Activated B cell treated with CpG ODN at 0.5 μM for 24 hours (primary cell): ENCODE measurements around the gene DDR1. TPM values are rescaled to one million over a fixed set of nuclear protein-coding genes. Genes with fewer than 3 reads are reported as not detected.
A peak's percentile ranks its signal among the peaks of the same experiment; 100 is the strongest.
"Not testable (repeated sequence)": the region's sequence is repeated elsewhere in the genome, so short reads cannot be mapped to it uniquely, and the experiment has no call there.

ENCODE experiments used
- ATAC-seq: fragments of 200-7000 bp; cut with Tn5 transposase; one replicate; pipeline ENCODE4 v1.10.0; 2021; ENCODE audit warnings: low read depth, mild to moderate bottlenecking, moderate library complexity
- CTCF ChIA-PET: fragments of 350-600 bp; sonication (Branson Sonifier 250); formaldehyde crosslinking; loops from one replicate; lab custom pipeline; 2021; ENCODE audit warnings: antibody characterized with exemption; lab: Charles Lee
- POLR2A ChIA-PET: fragments of 350-600 bp; sonication (Branson Sonifier 250); formaldehyde crosslinking; loops from one replicate; lab custom pipeline; 2021; ENCODE audit warnings: antibody characterized with exemption; lab: Charles Lee
- DNase-seq: peaks from one replicate; pipeline ENCODE4 v3.0.0; 2022
- H3K27ac Mint-ChIP-seq: one replicate; pipeline ENCODE4 v1.8.0; 2020; ENCODE audit warnings: mixed read lengths
- H3K27me3 Mint-ChIP-seq: one replicate; pipeline ENCODE4 v1.8.0; 2021; ENCODE audit warnings: mixed read lengths
- H3K36me3 Mint-ChIP-seq: one replicate; pipeline ENCODE4 v1.8.0; 2021; ENCODE audit warnings: low read depth, mixed read lengths
- H3K4me1 Mint-ChIP-seq: one replicate; pipeline ENCODE4 v1.8.0; 2021; ENCODE audit warnings: mixed read lengths
- H3K4me3 Mint-ChIP-seq: one replicate; pipeline ENCODE4 v1.8.0; 2020; ENCODE audit warnings: mild to moderate bottlenecking, mixed read lengths
- H3K9me3 Mint-ChIP-seq: one replicate; pipeline ENCODE4 v1.8.0; 2020; ENCODE audit warnings: mixed read lengths
- intact Hi-C: fragments of 100-400 bp; cut with micrococcal nuclease; formaldehyde crosslinking; loops from one replicate; pipeline ENCODE4 v1.15.1; 2024
- total RNA-seq: library from RNA; stranded (reverse); gene quantifications from 2 replicates; pipeline ENCODE4 v1.2.3, GENCODE V29; 2022
- TF ChIP-seq, protein P1 (sequence below): fragments of 200-600 bp; IDR thresholded peaks from one replicate; pipeline ENCODE4 v1.8.0; 2022; ENCODE audit warnings: antibody characterized with exemption, mild to moderate bottlenecking

DDR1 gene
- total RNA-seq, 1 donor from 2014 or later, result 18.7 TPM

DNA sequence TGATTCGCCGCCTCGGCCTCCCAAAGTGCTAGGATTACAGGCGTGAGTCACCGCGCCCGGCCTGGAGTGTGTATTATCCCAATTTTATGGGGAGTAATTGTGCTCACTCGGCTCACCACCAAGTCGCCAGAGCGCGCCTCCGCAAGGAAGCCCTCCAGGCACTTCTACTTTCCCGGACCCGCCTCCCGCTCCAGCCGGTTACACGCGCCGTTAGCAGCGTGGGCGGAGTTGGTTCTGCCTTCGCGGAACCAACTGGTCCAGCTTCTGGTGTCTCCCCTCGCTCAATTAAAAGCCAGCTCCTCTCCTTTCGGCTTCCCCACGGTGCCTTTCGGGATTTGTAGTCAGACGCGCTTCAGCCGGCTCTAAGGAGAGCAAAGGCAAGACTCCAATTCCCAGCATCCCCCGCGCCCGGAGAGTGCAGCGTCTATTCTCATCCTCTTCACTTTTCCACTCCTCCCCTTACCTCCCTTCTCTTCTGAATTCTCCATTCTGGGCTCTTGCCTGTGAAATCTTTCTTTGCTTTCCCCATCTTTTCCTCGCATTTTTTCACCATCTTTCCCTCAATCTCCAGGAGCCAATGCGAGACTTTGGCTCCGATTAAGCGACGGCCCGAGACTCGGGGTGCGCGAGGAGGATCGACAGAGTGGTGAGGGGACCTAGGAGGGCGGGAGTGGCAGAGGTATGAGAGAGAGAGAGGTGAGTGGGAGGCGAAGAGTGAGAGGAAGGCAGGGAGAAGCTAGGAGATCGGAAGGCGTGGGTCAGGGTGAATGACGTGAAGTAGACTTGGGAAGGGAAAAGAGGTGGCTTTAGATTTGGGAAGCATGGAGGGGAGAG, 23.7 kb downstream of the DDR1 start, which contains the start of gene GTF2H4:
Gene GTF2H4, plus strand, starts transcription at position 450 of the 834 bp plus-strand sequence.
- peaks cover 26% of the 10 kb centered on the region for H3K4me1 Mint-ChIP-seq
- CTCF ChIA-PET, result no interaction called here

DNA sequence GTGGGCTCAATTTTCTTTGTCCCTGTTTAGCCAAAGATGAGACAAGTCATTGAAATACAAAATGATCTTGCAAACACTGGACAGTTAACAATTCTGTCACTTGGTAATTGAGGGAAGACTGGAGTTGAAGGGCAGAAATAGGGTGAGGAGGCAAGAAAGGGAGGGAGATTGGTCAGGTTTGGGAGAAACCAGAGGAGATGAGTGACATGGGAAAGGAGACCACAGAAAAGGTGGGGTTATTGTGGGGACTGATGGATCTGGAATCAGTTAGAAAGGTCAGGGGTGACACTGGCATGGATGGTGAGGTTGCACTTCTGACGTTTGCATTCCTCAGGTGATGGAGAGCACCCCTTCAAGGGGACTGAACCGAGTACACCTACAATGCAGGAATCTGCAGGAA, 24.4 kb downstream of the DDR1 start:
- intact Hi-C loops, result loop anchor here (1.0 to 10.0 kb wide), 3 partner anchors 25 to 444 kb away; no protein-coding TSS in a partner anchor
- POLR2A ChIA-PET, result interaction anchor here (1.3 to 1.5 kb wide), 2 partner anchors 25 to 30 kb away, joined by 3 to 10 read pairs; partner anchors contain the start of gene DDR1
- Mint-ChIP-seq H3K36me3 (peaks cover 38% of the 10 kb centered on the region), H3K27ac (no peak overlapping the region), H3K27me3 (no peaks in the 10 kb centered on the region), H3K9me3 (no peaks in the 10 kb centered on the region), H3K4me3 (peak overlapping the region; percentile 97), H3K4me1 (peaks cover 26% of the 10 kb centered on the region)
- TF ChIP-seq, protein P1, sequence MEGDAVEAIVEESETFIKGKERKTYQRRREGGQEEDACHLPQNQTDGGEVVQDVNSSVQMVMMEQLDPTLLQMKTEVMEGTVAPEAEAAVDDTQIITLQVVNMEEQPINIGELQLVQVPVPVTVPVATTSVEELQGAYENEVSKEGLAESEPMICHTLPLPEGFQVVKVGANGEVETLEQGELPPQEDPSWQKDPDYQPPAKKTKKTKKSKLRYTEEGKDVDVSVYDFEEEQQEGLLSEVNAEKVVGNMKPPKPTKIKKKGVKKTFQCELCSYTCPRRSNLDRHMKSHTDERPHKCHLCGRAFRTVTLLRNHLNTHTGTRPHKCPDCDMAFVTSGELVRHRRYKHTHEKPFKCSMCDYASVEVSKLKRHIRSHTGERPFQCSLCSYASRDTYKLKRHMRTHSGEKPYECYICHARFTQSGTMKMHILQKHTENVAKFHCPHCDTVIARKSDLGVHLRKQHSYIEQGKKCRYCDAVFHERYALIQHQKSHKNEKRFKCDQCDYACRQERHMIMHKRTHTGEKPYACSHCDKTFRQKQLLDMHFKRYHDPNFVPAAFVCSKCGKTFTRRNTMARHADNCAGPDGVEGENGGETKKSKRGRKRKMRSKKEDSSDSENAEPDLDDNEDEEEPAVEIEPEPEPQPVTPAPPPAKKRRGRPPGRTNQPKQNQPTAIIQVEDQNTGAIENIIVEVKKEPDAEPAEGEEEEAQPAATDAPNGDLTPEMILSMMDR, result no peak
- CTCF ChIA-PET, result no interaction called here
- DNase-seq (no peak), ATAC-seq (no peak)

More for the DNA sequence above, 23.7 kb downstream of the DDR1 start, which contains the start of gene GTF2H4:
- H3K9me3 Mint-ChIP-seq, result no peaks in the 10 kb centered on the region
- TF ChIP-seq, protein P1, result no peak
- peak within 1 kb of the TSS; percentile 97 for H3K4me3 Mint-ChIP-seq
- H3K27ac Mint-ChIP-seq, result peak within 1 kb of the TSS; percentile 69
- H3K27me3 Mint-ChIP-seq, result no peaks in the 10 kb centered on the region
- POLR2A ChIA-PET, result interaction anchor here (0.6 to 2.1 kb wide), 7 partner anchors 24 to 459 kb away, joined by 3 to 10 read pairs (median 5); partner anchors contain the start of genes DDR1 and MDC1
- ATAC-seq (peak; percentile 97), DNase-seq (peak; percentile 76)
- intact Hi-C loops, result loop anchor here (1.0 to 10.0 kb wide), 3 partner anchors 25 to 443 kb away; no protein-coding TSS in a partner anchor
- H3K36me3 Mint-ChIP-seq, result peaks cover 35% of the 10 kb centered on the region

DNA sequence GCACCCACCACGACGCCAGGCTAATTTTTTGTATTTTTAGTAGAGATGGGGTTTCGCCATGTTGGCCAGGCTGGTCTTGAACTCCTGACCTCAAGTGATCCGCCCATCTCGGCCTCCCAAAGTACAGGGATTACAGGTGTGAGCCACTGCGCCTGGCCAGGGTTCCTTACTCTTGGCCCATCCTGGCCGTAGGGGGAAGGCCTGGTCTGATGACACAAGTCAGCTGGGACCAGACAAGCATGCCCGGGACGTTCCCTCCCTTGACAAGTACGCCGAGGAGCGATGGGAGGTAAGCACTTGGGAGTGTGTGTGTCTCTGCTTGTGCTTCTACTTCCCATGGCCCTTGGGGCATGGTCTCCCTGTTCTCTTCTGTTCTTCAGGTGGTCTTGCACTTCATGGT, 26.2 kb downstream of the DDR1 start:
- POLR2A ChIA-PET, result interaction anchor here (0.6 kb wide), 1 partner anchor 345 kb away, joined by 6 read pairs; no protein-coding TSS in a partner anchor
- Mint-ChIP-seq H3K4me1 (peaks cover 37% of the 10 kb centered on the region), H3K36me3 (peaks cover 40% of the 10 kb centered on the region)
- DNase-seq, H3K27me3 Mint-ChIP-seq, CTCF ChIA-PET, H3K4me3 Mint-ChIP-seq, H3K27ac Mint-ChIP-seq, ATAC-seq, intact Hi-C loops, H3K9me3 Mint-ChIP-seq: not testable (repeated sequence)

DNA sequence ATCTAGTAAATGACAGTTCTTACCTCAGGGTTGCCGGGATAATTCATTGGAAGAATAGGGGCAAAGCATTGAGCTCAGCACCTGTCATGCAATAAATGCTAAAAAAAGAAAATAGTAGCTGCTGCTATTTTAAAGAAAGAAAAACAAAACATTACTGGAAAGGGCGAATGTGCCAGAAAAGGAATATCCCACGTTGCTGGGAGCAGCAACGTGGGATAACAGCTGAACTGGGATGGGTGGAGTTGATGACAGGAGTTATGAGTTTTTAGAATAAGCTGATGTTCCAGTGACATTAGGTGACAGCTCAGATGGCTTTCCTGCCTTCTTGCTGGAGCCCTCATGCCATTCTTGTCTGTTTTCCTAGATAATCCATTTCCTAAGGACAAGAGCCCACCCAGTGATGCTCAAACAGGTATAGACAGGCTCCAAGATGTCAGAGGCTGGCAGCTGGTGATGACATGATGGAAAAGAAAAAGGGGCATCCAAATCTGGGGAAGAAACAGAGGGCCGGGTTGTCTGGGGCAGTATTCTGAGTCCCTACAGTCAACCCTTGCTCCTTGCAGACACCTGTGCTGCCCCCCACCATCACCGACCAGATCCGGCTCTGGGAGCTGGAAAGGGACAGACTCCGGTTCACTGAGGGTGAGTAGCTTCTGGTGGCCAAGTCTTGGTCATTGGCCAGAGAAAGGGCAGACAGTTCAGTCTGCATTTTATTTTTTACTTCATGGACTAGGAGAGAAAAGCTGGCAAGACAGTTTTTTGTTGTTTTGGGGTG, 28.6 kb downstream of the DDR1 start:
- H3K27ac Mint-ChIP-seq, result peak overlapping the region; percentile 75
- ChIA-PET CTCF (interaction anchor here (0.8 to 3.4 kb wide), 11 partner anchors 28 to 174 kb away, joined by 3 to 25 read pairs (median 4); no protein-coding TSS in a partner anchor), POLR2A (interaction anchor here (0.6 to 2.7 kb wide), 6 partner anchors 9 to 295 kb away, joined by 3 to 22 read pairs (median 8); partner anchors contain the start of genes DDR1 and MRPS18B)
- TF ChIP-seq, protein P1, result no peak
- H3K4me3 Mint-ChIP-seq, result peak overlapping the region; percentile 90
- no peaks in the 10 kb centered on the region for H3K9me3 Mint-ChIP-seq
- DNase-seq, result no peak
- no peaks in the 10 kb centered on the region for H3K27me3 Mint-ChIP-seq
- intact Hi-C loops, result no loop called here
- H3K4me1 Mint-ChIP-seq, result peaks cover 35% of the 10 kb centered on the region
- ATAC-seq, result no peak
- peaks cover 63% of the 10 kb centered on the region for H3K36me3 Mint-ChIP-seq

DNA sequence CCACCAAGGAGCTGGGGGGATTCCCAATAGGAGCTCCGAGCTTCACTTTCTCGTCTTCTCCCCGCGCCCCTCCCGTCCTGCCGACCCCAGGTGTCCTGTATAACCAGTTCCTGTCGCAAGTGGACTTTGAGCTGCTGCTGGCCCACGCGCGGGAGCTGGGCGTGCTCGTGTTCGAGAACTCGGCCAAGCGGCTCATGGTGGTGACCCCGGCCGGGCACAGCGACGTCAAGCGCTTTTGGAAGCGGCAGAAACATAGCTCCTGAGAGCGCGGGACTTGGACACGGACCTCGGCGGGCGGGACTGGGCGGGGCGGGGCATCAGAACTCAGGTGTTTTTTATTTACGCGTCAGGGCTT, 29.4 kb downstream of the DDR1 start:
- no peak for ATAC-seq
- ChIA-PET POLR2A (interaction anchor here (0.6 to 2.7 kb wide), 10 partner anchors 10 to 245 kb away, joined by 3 to 22 read pairs (median 4); partner anchors contain the start of genes DDR1 and TCF19), CTCF (interaction anchor here (0.7 to 3.4 kb wide), 18 partner anchors 10 to 181 kb away, joined by 3 to 25 read pairs (median 3); partner anchors contain the start of gene IER3)
- intact Hi-C loops, result loop anchor here (1.0 to 2.0 kb wide), 3 partner anchors 29 to 85 kb away; partner anchors contain the start of gene DDR1
- Mint-ChIP-seq H3K4me3 (peak overlapping the region; percentile 90), H3K9me3 (no peaks in the 10 kb centered on the region), H3K27me3 (no peaks in the 10 kb centered on the region), H3K4me1 (peaks cover 29% of the 10 kb centered on the region), H3K27ac (peak overlapping the region; percentile 75), H3K36me3 (peaks cover 66% of the 10 kb centered on the region)
- TF ChIP-seq, protein P1, result no peak
- no peak for DNase-seq
